Mucosa of rectum (tissue), 2 donors: Measurements from ENCODE around the gene PORCN.

Source experiments
- H3K27ac ChIP-seq, 2 donors: one replicate each; pipeline ENCODE4 v1.7.0; 2013; ENCODE audit warnings: inconsistent platforms in 2 of 2, low read depth in 2 of 2, low read length in 2 of 2
- H3K27me3 ChIP-seq, 2 donors: one replicate each; pipeline ENCODE4 v1.7.0; 2013; ENCODE audit warnings: low read length in 2 of 2; ENCODE audit not compliant: control insufficient read depth in 2 of 2, insufficient read depth in 2 of 2
- H3K36me3 ChIP-seq, 2 donors: one replicate each; pipeline ENCODE4 v1.7.0; 2013; ENCODE audit warnings: low read length in 2 of 2; ENCODE audit not compliant: control insufficient read depth in 2 of 2, insufficient read depth in 2 of 2
- H3K4me1 ChIP-seq, 2 donors: one replicate each; pipeline ENCODE4 v1.7.0; 2013; ENCODE audit warnings: low read length in 2 of 2, mild to moderate bottlenecking in 1 of 2; ENCODE audit not compliant: control insufficient read depth in 2 of 2, insufficient read depth in 2 of 2
- H3K4me3 ChIP-seq, 2 donors: one replicate each; pipeline ENCODE4 v1.7.0; 2013; ENCODE audit warnings: low read length in 2 of 2
- H3K9ac ChIP-seq, 2 donors: one replicate each; pipeline ENCODE4 v1.7.0; 2013; ENCODE audit warnings: low read length in 2 of 2, low read depth in 1 of 2, mild to moderate bottlenecking in 1 of 2
- H3K9me3 ChIP-seq, 2 donors: one replicate each; pipeline ENCODE4 v1.7.0; 2013; ENCODE audit warnings: low read length in 2 of 2; ENCODE audit not compliant: control insufficient read depth in 2 of 2
- donor health status: healthy.
- donor health status: Normal muscosa, but diverticular disease.

Gene PORCN

GRCh38 chrX:48468693-48469691 lies 39.8 kb upstream of the PORCN start:
- Histone ChIP-seq H3K36me3 (no peaks in the 10 kb centered on the region), H3K27ac (no peak overlapping the region), H3K9me3 (no peaks in the 10 kb centered on the region), H3K4me3 (peak overlapping the region; percentile 73 to 74), H3K4me1 (peaks cover 5 to 6% of the 10 kb centered on the region in 2 donors), H3K9ac (peak overlapping the region; percentile 57 to 63), H3K27me3 (no peaks in the 10 kb centered on the region)

- H3K27me3 ChIP-seq = no peaks in the 10 kb centered on the region
- no peak within 1 kb of the TSS for H3K27ac ChIP-seq
- H3K36me3 ChIP-seq = no peaks in the 10 kb centered on the region
- H3K9me3 ChIP-seq = no peaks in the 10 kb centered on the region
- H3K4me3 ChIP-seq = peak within 1 kb of the TSS; percentile 73 to 74
- peak within 1 kb of the TSS; percentile 57 to 63 for H3K9ac ChIP-seq
- peaks cover 5 to 6% of the 10 kb centered on the region in 2 donors for H3K4me1 ChIP-seq
Measured at GRCh38 chrX:48470110-48470832, 38.5 kb upstream of the PORCN start, which contains the start of gene SLC38A5. Gene SLC38A5, minus strand, starts transcription at chrX:48470260. Its CDS starts 2,336 bp downstream, at chrX:48467924.

GRCh38 chrX:48470833-48471118 lies 38.0 kb upstream of the PORCN start:
- H3K9ac ChIP-seq = no peak overlapping the region
- no peaks in the 10 kb centered on the region for H3K9me3 ChIP-seq
- peaks cover 5 to 6% of the 10 kb centered on the region in 2 donors for H3K4me1 ChIP-seq
- no peaks in the 10 kb centered on the region for H3K27me3 ChIP-seq
- no peaks in the 10 kb centered on the region for H3K36me3 ChIP-seq
- no peak overlapping the region for H3K4me3 ChIP-seq
- no peak overlapping the region for H3K27ac ChIP-seq

- Histone ChIP-seq H3K27me3 (no peaks in the 10 kb centered on the region), H3K36me3 (no peaks in the 10 kb centered on the region), H3K4me1 (peaks cover 6% of the 10 kb centered on the region in 2 donors), H3K9me3 (no peaks in the 10 kb centered on the region), H3K4me3 (no peak overlapping the region), H3K9ac (no peak overlapping the region), H3K27ac (no peak overlapping the region)
Measured at GRCh38 chrX:48471504-48471903, 37.3 kb upstream of the PORCN start.

- no peaks in the 10 kb centered on the region for H3K36me3 ChIP-seq
- no peak overlapping the region for H3K9ac ChIP-seq
- H3K27me3 ChIP-seq = no peaks in the 10 kb centered on the region
- H3K4me3 ChIP-seq = no peak overlapping the region
- no peak overlapping the region for H3K27ac ChIP-seq
- no peaks in the 10 kb centered on the region for H3K9me3 ChIP-seq
- peaks cover 9 to 13% of the 10 kb centered on the region in 2 donors for H3K4me1 ChIP-seq
Measured at GRCh38 chrX:48472225-48472624, 36.6 kb upstream of the PORCN start.

GRCh38 chrX:48472851-48473703 lies 35.7 kb upstream of the PORCN start:
- Histone ChIP-seq H3K9me3 (no peaks in the 10 kb centered on the region), H3K36me3 (no peaks in the 10 kb centered on the region), H3K27me3 (no peaks in the 10 kb centered on the region), H3K4me1 (peaks cover 8 to 10% of the 10 kb centered on the region in 2 donors), H3K4me3 (no peak overlapping the region), H3K27ac (no peak overlapping the region), H3K9ac (no peak overlapping the region)

- H3K9ac ChIP-seq = no peak overlapping the region
- H3K4me3 ChIP-seq = no peak overlapping the region
- no peaks in the 10 kb centered on the region for H3K36me3 ChIP-seq
- H3K4me1 ChIP-seq = peaks cover 9 to 10% of the 10 kb centered on the region in 2 donors
- no peak overlapping the region for H3K27ac ChIP-seq
- no peaks in the 10 kb centered on the region for H3K9me3 ChIP-seq
- H3K27me3 ChIP-seq = no peaks in the 10 kb centered on the region
Measured at GRCh38 chrX:48473704-48473990, 35.1 kb upstream of the PORCN start.

GRCh38 chrX:48474127-48474526 lies 34.7 kb upstream of the PORCN start:
- no peaks in the 10 kb centered on the region for H3K9me3 ChIP-seq
- no peak overlapping the region for H3K4me3 ChIP-seq
- no peak overlapping the region for H3K27ac ChIP-seq
- H3K4me1 ChIP-seq = peaks cover 9 to 10% of the 10 kb centered on the region in 2 donors
- H3K27me3 ChIP-seq = no peaks in the 10 kb centered on the region
- H3K36me3 ChIP-seq = no peaks in the 10 kb centered on the region
- no peak overlapping the region for H3K9ac ChIP-seq

GRCh38 chrX:48474581-48474980 lies 34.2 kb upstream of the PORCN start:
- Histone ChIP-seq H3K27ac (no peak overlapping the region), H3K4me3 (no peak overlapping the region), H3K4me1 (peaks cover 7 to 8% of the 10 kb centered on the region in 2 donors), H3K27me3 (no peaks in the 10 kb centered on the region), H3K9me3 (no peaks in the 10 kb centered on the region), H3K9ac (no peak overlapping the region), H3K36me3 (no peaks in the 10 kb centered on the region)
